Natural killer cell (primary cell): ENCODE data around the gene PWWP3B. TPM values are rescaled to one million over a fixed set of nuclear protein-coding genes. Genes with fewer than 3 reads are reported as not detected.
"Not testable (repeated sequence)": the region's sequence is repeated elsewhere in the genome, so short reads cannot be mapped to it uniquely, and the experiment has no call there.

Experiments
- ATAC-seq, 3 donors: fragments of 150-1000 bp in 2 of 3; fragments of 200-7000 bp in 1 of 3; cut with Tn5 transposase; 1 replicate in 1 of 3; 2 replicates in 2 of 3; pipeline ENCODE4 v1.10.0; 2021; ENCODE audit warnings: mild to moderate bottlenecking in 2 of 3, moderate library complexity in 2 of 3
- DNase-seq, 2 donors: peaks; one replicate each; pipeline versions ENCODE4 v3.0.0 to v3.0.0-alpha.2; 2013 to 2021; ENCODE audit warnings: mixed read lengths in 1 of 2
- H3K27ac ChIP-seq: one replicate; pipeline ENCODE4 v1.5.1; 2013; ENCODE audit warnings: mild to moderate bottlenecking, low read length
- H3K27me3 ChIP-seq: one replicate; pipeline ENCODE4 v1.6.1; 2013; ENCODE audit warnings: low read length; ENCODE audit not compliant: control insufficient read depth, insufficient read depth
- H3K36me3 ChIP-seq: one replicate; pipeline ENCODE4 v1.6.1; 2013; ENCODE audit warnings: low read length; ENCODE audit not compliant: control insufficient read depth, insufficient read depth
- H3K4me1 ChIP-seq: one replicate; pipeline ENCODE4 v1.6.1; 2013; ENCODE audit warnings: low read length; ENCODE audit not compliant: control insufficient read depth, insufficient read depth
- H3K4me3 ChIP-seq: one replicate; pipeline ENCODE4 v1.5.1; 2013; ENCODE audit warnings: low read length
- H3K9me3 ChIP-seq: one replicate; pipeline ENCODE4 v1.6.1; 2013; ENCODE audit warnings: low read length; ENCODE audit not compliant: control insufficient read depth, insufficient read depth
- H3K27ac Mint-ChIP-seq, 2 donors: one replicate each; pipeline ENCODE4 v1.8.0; 2022; ENCODE audit warnings: mild to moderate bottlenecking in 2 of 2, mixed read lengths in 2 of 2, moderate library complexity in 1 of 2
- H3K27me3 Mint-ChIP-seq, 2 donors: one replicate each; pipeline ENCODE4 v1.8.0; 2022; ENCODE audit warnings: low read depth in 2 of 2, mixed read lengths in 2 of 2
- H3K36me3 Mint-ChIP-seq: one replicate; pipeline ENCODE4 v1.8.0; 2022; ENCODE audit warnings: mixed read lengths
- H3K4me1 Mint-ChIP-seq, 2 donors: one replicate each; pipeline ENCODE4 v1.8.0; 2022; ENCODE audit warnings: mixed read lengths in 2 of 2
- H3K4me3 Mint-ChIP-seq: one replicate; pipeline ENCODE4 v1.8.0; 2022; ENCODE audit warnings: mild to moderate bottlenecking, moderate library complexity, mixed read lengths
- H3K9me3 Mint-ChIP-seq, 2 donors: one replicate each; pipeline ENCODE4 v1.8.0; 2022; ENCODE audit warnings: mixed read lengths in 2 of 2
- CTCF ChIP-seq: fragments of 200-600 bp; IDR thresholded peaks from one replicate; pipeline ENCODE4 v1.8.0; 2022; ENCODE audit warnings: antibody characterized with exemption
- WGBS: methylation state at CpG from one replicate; pipeline ENCODE4 v1.1.7; 2013; ENCODE audit warnings: missing lambda C conversion rate; ENCODE audit not compliant: insufficient coverage; 5-methylcytosine and 5-hydroxymethylcytosine counted together
- intact Hi-C: fragments of 100-400 bp; cut with micrococcal nuclease; formaldehyde crosslinking; loops from one replicate; pipeline ENCODE4 v1.14.2; 2022
- total RNA-seq, 4 donors: library from RNA; stranded (reverse); fragments of 120-200 nt in 1 of 4; gene quantifications; one replicate each; pipeline versions ENCODE4 v1.2.3 to v1.2.4, GENCODE V29; 2013 to 2022

The PWWP3B gene
- total RNA-seq, 3 donors from 2014 or later (not counting 1 experiment from before 2014, with no cell fraction given), result not detected

GRCh38 chrX:106177106-106177981 is 9.2 kb downstream of the PWWP3B start:
- Histone ChIP-seq H3K9me3 (no peaks in the 10 kb centered on the region), H3K4me1 (no peaks in the 10 kb centered on the region), H3K27me3 (no peaks in the 10 kb centered on the region), H3K36me3 (no peaks in the 10 kb centered on the region), H3K27ac (no peak overlapping the region), H3K4me3 (no peak overlapping the region)
- TF ChIP-seq CTCF, result no peak
- peaks cover 0 to 17% of the 10 kb centered on the region in 2 donors for H3K27me3 Mint-ChIP-seq
- 37% methylated on average over 14 of the region's 22 CpGs for WGBS
- H3K27ac Mint-ChIP-seq, result no peak overlapping the region
- no peak for DNase-seq
- intact Hi-C loops, result no loop called here
- ATAC-seq, result no peak
- H3K4me1 Mint-ChIP-seq, result no peaks in the 10 kb centered on the region
- H3K4me3 Mint-ChIP-seq, result no peak overlapping the region
- peaks cover 0 to 8% of the 10 kb centered on the region in 2 donors for H3K9me3 Mint-ChIP-seq
- H3K36me3 Mint-ChIP-seq, result no peaks in the 10 kb centered on the region

- Histone ChIP-seq H3K4me1 (no peaks in the 10 kb centered on the region), H3K4me3 (no peak overlapping the region), H3K9me3 (no peaks in the 10 kb centered on the region), H3K27me3 (no peaks in the 10 kb centered on the region), H3K27ac (no peak overlapping the region), H3K36me3 (no peaks in the 10 kb centered on the region)
- no peak overlapping the region for H3K4me3 Mint-ChIP-seq
- intact Hi-C loops, result no loop called here
- WGBS, result no CpG with 5 or more reads among the region's 4 CpGs
- H3K36me3 Mint-ChIP-seq, result no peaks in the 10 kb centered on the region
- TF ChIP-seq CTCF, result no peak
- H3K9me3 Mint-ChIP-seq, result peaks cover 0 to 8% of the 10 kb centered on the region in 2 donors
- no peak overlapping the region for H3K27ac Mint-ChIP-seq
- DNase-seq, result no peak
- H3K4me1 Mint-ChIP-seq, result no peaks in the 10 kb centered on the region
- H3K27me3 Mint-ChIP-seq, result peaks cover 0 to 17% of the 10 kb centered on the region in 2 donors
- no peak for ATAC-seq
Measured at GRCh38 chrX:106177982-106178321, 9.8 kb downstream of the PWWP3B start.

GRCh38 chrX:106178826-106179225 is 10.7 kb downstream of the PWWP3B start:
- no peak for DNase-seq
- no peaks in the 10 kb centered on the region for H3K4me1 Mint-ChIP-seq
- no peak for ATAC-seq
- H3K27ac ChIP-seq, result no peak overlapping the region
- peaks cover 0 to 17% of the 10 kb centered on the region in 2 donors for H3K27me3 Mint-ChIP-seq
- H3K4me3 ChIP-seq, result no peak overlapping the region
- H3K36me3 ChIP-seq, result no peaks in the 10 kb centered on the region
- no peaks in the 10 kb centered on the region for H3K27me3 ChIP-seq
- H3K36me3 Mint-ChIP-seq, result no peaks in the 10 kb centered on the region
- H3K27ac Mint-ChIP-seq, result no peak overlapping the region
- no peak overlapping the region for H3K4me3 Mint-ChIP-seq
- peaks cover 0 to 8% of the 10 kb centered on the region in 2 donors for H3K9me3 Mint-ChIP-seq
- H3K4me1 ChIP-seq, result no peaks in the 10 kb centered on the region
- no peaks in the 10 kb centered on the region for H3K9me3 ChIP-seq
- 38% methylated on average over 1 of the region's 5 CpGs for WGBS
- intact Hi-C loops, result no loop called here
- no peak for TF ChIP-seq CTCF

DNA sequence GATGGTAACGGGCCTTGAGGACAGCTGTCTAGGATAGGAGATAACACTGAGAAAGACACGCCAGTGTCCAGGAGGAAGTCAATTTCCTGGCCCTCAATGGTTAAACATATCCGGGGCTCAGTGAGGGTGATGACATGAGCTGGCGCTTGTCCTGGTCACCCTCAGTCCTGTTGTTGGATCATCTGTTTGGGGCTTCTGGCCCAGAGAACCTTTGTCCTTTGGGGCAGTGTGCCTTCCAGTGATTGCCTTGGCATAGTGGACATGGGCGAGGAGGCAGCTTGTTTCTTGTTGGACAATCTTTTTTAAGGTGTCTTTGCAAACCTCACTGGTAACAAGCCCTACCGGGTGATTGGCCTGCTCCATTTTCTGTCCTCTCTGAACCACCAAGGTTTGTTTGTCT is 15.6 kb downstream of the PWWP3B start:
- H3K36me3 Mint-ChIP-seq, H3K27ac ChIP-seq, DNase-seq, H3K27me3 ChIP-seq, H3K27ac Mint-ChIP-seq, H3K4me3 ChIP-seq, H3K27me3 Mint-ChIP-seq, ATAC-seq, H3K4me1 Mint-ChIP-seq, intact Hi-C loops, H3K4me3 Mint-ChIP-seq, H3K9me3 Mint-ChIP-seq, H3K4me1 ChIP-seq, H3K36me3 ChIP-seq, H3K9me3 ChIP-seq: not testable (repeated sequence)
- WGBS, result 95% methylated on average over 5 of the region's 6 CpGs
